Stimulated activated CD4-positive, alpha-beta T cell treated with anti-CD3 and anti-CD28 coated beads, Interleukin-2, amount 100 ng/mL, for 48 hours (primary cell): Measurements from ENCODE around the gene SGPP1.
"Not testable (repeated sequence)": the region's sequence is repeated elsewhere in the genome, so short reads cannot be mapped to it uniquely, and the experiment has no call there.

Source experiments
- DNase-seq, 2 donors: peaks; one replicate each; pipeline ENCODE4 v3.0.0-alpha.2; 2020

Gene SGPP1

GRCh38 chr14:63727736-63728728 is at the start of gene SGPP1:
SGPP1 (minus strand) TSS chr14:63728065; CDS start chr14:63727944, 121 bp downstream.
- DNase-seq: peak; percentile 60 to 69

GRCh38 chr14:63777024-63777423 is 49.2 kb upstream of the SGPP1 start:
- no peak for DNase-seq

- no peak for DNase-seq
Measured at GRCh38 chr14:63773504-63773903, 45.6 kb upstream of the SGPP1 start.

- DNase-seq: peak; percentile 18 to 24
Measured at GRCh38 chr14:63770187-63770807, 42.4 kb upstream of the SGPP1 start.

GRCh38 chr14:63766611-63767010 is 38.7 kb upstream of the SGPP1 start:
- no peak for DNase-seq

- no peak for DNase-seq
Measured at GRCh38 chr14:63764620-63765139, 36.8 kb upstream of the SGPP1 start.

- DNase-seq: no peak
Measured at GRCh38 chr14:63764103-63764502, 36.2 kb upstream of the SGPP1 start.

- DNase-seq: no peak
Measured at GRCh38 chr14:63761351-63762117, 33.7 kb upstream of the SGPP1 start.

GRCh38 chr14:63760014-63760413 is 32.1 kb upstream of the SGPP1 start:
- DNase-seq: no peak

- DNase-seq: no peak
Measured at GRCh38 chr14:63759456-63759855, 31.6 kb upstream of the SGPP1 start.

- DNase-seq: no peak
Measured at GRCh38 chr14:63757211-63757610, 29.3 kb upstream of the SGPP1 start.

- DNase-seq: no peak
Measured at GRCh38 chr14:63752449-63753169, 24.7 kb upstream of the SGPP1 start.

- DNase-seq: not testable (repeated sequence)
Measured at GRCh38 chr14:63751076-63751475, 23.2 kb upstream of the SGPP1 start.

GRCh38 chr14:63747846-63748245 is 20.0 kb upstream of the SGPP1 start:
- no peak for DNase-seq

GRCh38 chr14:63745858-63746425 is 18.1 kb upstream of the SGPP1 start:
- no peak for DNase-seq

- DNase-seq: no peak
Measured at GRCh38 chr14:63745272-63745671, 17.4 kb upstream of the SGPP1 start.

GRCh38 chr14:63737582-63738006 is 9.7 kb upstream of the SGPP1 start:
- no peak for DNase-seq

GRCh38 chr14:63735720-63736119 is 7.9 kb upstream of the SGPP1 start:
- DNase-seq: no peak

GRCh38 chr14:63730659-63731058 is 2.8 kb upstream of the SGPP1 start:
- no peak for DNase-seq

- DNase-seq: peak in 1 of 2 donors; percentile 9
Measured at GRCh38 chr14:63727231-63727735, 582 bp downstream of the SGPP1 start.

GRCh38 chr14:63726499-63726898 is 1.4 kb downstream of the SGPP1 start:
- DNase-seq: no peak
